H1 (cell line): ENCODE results near the gene PLCB2. TPM values are rescaled to one million over a fixed set of nuclear protein-coding genes. Genes with fewer than 3 reads are reported as not detected.
A peak's percentile ranks its signal among the peaks of the same experiment; 100 is the strongest.

Experiments used
- ATF2 ChIP-seq: IDR thresholded peaks from 2 replicates; pipeline ENCODE4 v1.6.1; 2012; ENCODE audit warnings: low read length, inconsistent platforms
- ATF3 ChIP-seq: IDR thresholded peaks from 2 replicates; pipeline ENCODE4 v1.6.1; 2011; ENCODE audit warnings: low read depth, mild to moderate bottlenecking, low read length; ENCODE audit not compliant: insufficient read depth
- BACH1 ChIP-seq: IDR thresholded peaks from 2 replicates; pipeline ENCODE4 v1.6.1; 2012; ENCODE audit warnings: low read length, improper control_type of control experiment
- BRCA1 ChIP-seq: IDR thresholded peaks from 2 replicates; pipeline ENCODE4 v1.6.1; 2012; ENCODE audit warnings: low read depth, low read length, improper control_type of control experiment
- CBX5 ChIP-seq: fragments of 300-800, 300-1000 bp; sonication (generic); IDR thresholded peaks from 2 replicates; pipeline ENCODE4 v1.7.1; 2016; ENCODE audit warnings: antibody characterized with exemption, low read length, low read depth
- CHD1 ChIP-seq: IDR thresholded peaks from 2 replicates; pipeline ENCODE4 v1.6.1; 2012; ENCODE audit warnings: low read depth, low read length, improper control_type of control experiment
- CHD2 ChIP-seq: IDR thresholded peaks from 2 replicates; pipeline ENCODE4 v1.6.1; 2012; ENCODE audit warnings: low read length, improper control_type of control experiment
- CREB1 ChIP-seq: IDR thresholded peaks from 2 replicates; pipeline ENCODE4 v1.6.1; 2012; ENCODE audit warnings: inconsistent platforms
- E2F6 ChIP-seq: IDR thresholded peaks from 2 replicates; pipeline ENCODE4 v1.6.1; 2012; ENCODE audit warnings: inconsistent platforms
- GABPA ChIP-seq: IDR thresholded peaks from 2 replicates; pipeline ENCODE4 v1.6.1; 2011; ENCODE audit warnings: mild to moderate bottlenecking, low read length, moderate library complexity, borderline replicate concordance; ENCODE audit not compliant: insufficient read depth
- HDAC2 ChIP-seq, 2 experiments: fragments of 300-600 bp in 1 of 2; sonication (generic) in 1 of 2; IDR thresholded peaks; 2 replicates each; pipeline ENCODE4 v1.6.1; 2011 to 2012; ENCODE audit warnings: low read depth in 2 of 2, low read length in 2 of 2, mild to moderate bottlenecking in 2 of 2, moderate library complexity in 2 of 2, borderline replicate concordance in 1 of 2, inconsistent platforms in 1 of 2
- HDAC6 ChIP-seq: IDR thresholded peaks from one replicate; pipeline ENCODE4 v1.7.1; 2012; ENCODE audit warnings: low read depth, mild to moderate bottlenecking, inconsistent platforms, low read length, moderate library complexity
- JUND ChIP-seq: IDR thresholded peaks from 2 replicates; pipeline ENCODE4 v1.6.1; 2011; ENCODE audit warnings: mild to moderate bottlenecking, improper control_type of control experiment, low read length
- KDM4A ChIP-seq: IDR thresholded peaks from one replicate; pipeline ENCODE4 v1.7.1; 2012; ENCODE audit warnings: low read depth, mild to moderate bottlenecking, moderate library complexity, low read length, inconsistent platforms; ENCODE audit not compliant: severe bottlenecking
- POU5F1 ChIP-seq: IDR thresholded peaks from 2 replicates; pipeline ENCODE4 v1.6.1; 2011; ENCODE audit warnings: low read depth, mild to moderate bottlenecking, low read length, moderate library complexity
- RNF2 ChIP-seq: fragments of 200-900, 300-1000 bp; sonication (generic); IDR thresholded peaks from 2 replicates; pipeline ENCODE4 v1.7.1; 2016; ENCODE audit warnings: borderline replicate concordance, low read depth, mild to moderate bottlenecking, antibody characterized with exemption, low read length; ENCODE audit not compliant: poor library complexity, severe bottlenecking; ENCODE audit errors: missing control alignments
- SAP30 ChIP-seq: fragments of 300-600 bp; sonication (generic); IDR thresholded peaks from 2 replicates; pipeline ENCODE4 v1.7.1; 2012; ENCODE audit warnings: low read length, moderate library complexity, mild to moderate bottlenecking, inconsistent platforms; ENCODE audit not compliant: insufficient read depth, insufficient replicate concordance
- SIX5 ChIP-seq: IDR thresholded peaks from 2 replicates; pipeline ENCODE4 v1.6.1; 2011; ENCODE audit warnings: mild to moderate bottlenecking, low read depth, low read length
- polyA plus RNA-seq, 7 experiments: library from polyadenylated mRNA; depleted of rRNA in 3 of 7; stranded (reverse) in 5 of 7; unstranded in 2 of 7; fragments of >200 nt in 5 of 7; fragments of 200-250 nt in 2 of 7; gene quantifications; 1 replicate in 5 of 7; 2 replicates in 1 of 7; 4 replicates in 1 of 7; pipeline versions ENCODE4 v1.2.1 to v1.2.3, GENCODE V29; 2011 to 2013; ENCODE audit warnings: missing spikeins in 2 of 7, mixed read lengths in 2 of 7
- total RNA-seq: library from RNA; stranded (reverse); fragmentation: NEBNext Ultra II Directional; extraction: Animal tissue kit (Norgen Biotek cat#: 25700); gene quantifications from 2 replicates; pipeline ENCODE4 v1.2.1, GENCODE V29; 2021

PLCB2 gene
- total and polyA plus RNA-seq, 2 of the 8 experiments (the other 6 are each of a cell fraction or from before 2014, with no cell fraction given), result 7.2 to 8.4 TPM

- TF ChIP-seq KDM4A, result no peak
- TF ChIP-seq SIX5, result no peak
- no peak for TF ChIP-seq HDAC2 (IDR thresholded peaks at IDR 0.05; ENCODE audit: borderline replicate concordance in 1 of 2, low read depth in 2 of 2, low read length in 2 of 2)
- TF ChIP-seq BRCA1, result no peak
- no peak for TF ChIP-seq HDAC6
- TF ChIP-seq ATF2, result no peak
- TF ChIP-seq E2F6, result peak; percentile 71
- peak; percentile 62 for TF ChIP-seq JUND
- no peak for TF ChIP-seq RNF2
- no peak for TF ChIP-seq CHD2
- no peak for TF ChIP-seq GABPA
- no peak for TF ChIP-seq SAP30
- TF ChIP-seq CBX5, result no peak
- no peak for TF ChIP-seq CHD1
- TF ChIP-seq CREB1, result no peak
- no peak for TF ChIP-seq ATF3
- TF ChIP-seq BACH1, result peak; percentile 22; the same call in 1 of the 2 replicates
- TF ChIP-seq POU5F1, result no peak
- TF ChIP-seq, all 59 proteins: peak for 13
These were observed 69.0 kb downstream of the PLCB2 start, which contains the start of gene PAK6 (continued) for GRCh38 chr15:40238532-40239403.
